ENCODE measurements around the gene NBPF4. TPM values are rescaled to one million over a fixed set of nuclear protein-coding genes. Genes with fewer than 3 reads are reported as not detected.

The NBPF4 gene
- total RNA-seq, 3 donors from 2014 or later: 0.33 TPM; not detected in 2

- intact Hi-C loops (cut with DNase I; ENCODE audit: low total_unique reads): no loop called here
- no peaks in the 10 kb centered on the region for H3K27me3 ChIP-seq
- H3K9me3 ChIP-seq: no peaks in the 10 kb centered on the region
- TF ChIP-seq POLR2A (IDR thresholded peaks at IDR 0.05) (no peak), POLR2AphosphoS5 (IDR thresholded peaks at IDR 0.05) (peak; percentile 6 to 58 (median 42)), CTCF (IDR thresholded peaks at IDR 0.05) (no peak)
- no peaks in the 10 kb centered on the region for H3K36me3 ChIP-seq
- H3K4me1 ChIP-seq: peaks cover 0 to 6% of the 10 kb centered on the region in 2 donors
- peak within 1 kb of the TSS; percentile 90 to 91 for H3K27ac ChIP-seq
- peak; percentile 63 to 74 for DNase-seq (ENCODE audit: low spot score in 2 of 2)
- peak within 1 kb of the TSS; percentile 84 to 92 (median 85) for H3K4me3 ChIP-seq
Observed at GRCh38 chr1:108199781-108200686, 43.8 kb downstream of the NBPF4 start, which contains the start of gene SLC25A24. TSS of gene SLC25A24 (minus strand) at chr1:108200343. CDS start at chr1:108200138, 205 bp downstream.

- TF ChIP-seq CTCF (IDR thresholded peaks at IDR 0.05) (no peak), POLR2A (IDR thresholded peaks at IDR 0.05) (no peak), POLR2AphosphoS5 (IDR thresholded peaks at IDR 0.05) (no peak)
- Histone ChIP-seq H3K36me3 (no peaks in the 10 kb centered on the region), H3K27ac (peak overlapping the region; percentile 90 to 91), H3K27me3 (no peaks in the 10 kb centered on the region), H3K4me3 (peak overlapping the region; percentile 84 to 92 (median 85)), H3K9me3 (no peaks in the 10 kb centered on the region), H3K4me1 (peaks cover 0 to 6% of the 10 kb centered on the region in 2 donors)
- no peak for DNase-seq (ENCODE audit: low spot score in 2 of 2)
- intact Hi-C loops (cut with DNase I; ENCODE audit: low total_unique reads): no loop called here
Observed at GRCh38 chr1:108199201-108199691, 44.6 kb downstream of the NBPF4 start.

- TF ChIP-seq POLR2AphosphoS5 (IDR thresholded peaks at IDR 0.05) (no peak), POLR2A (IDR thresholded peaks at IDR 0.05) (no peak), CTCF (IDR thresholded peaks at IDR 0.05) (no peak)
- Histone ChIP-seq H3K9me3 (no peaks in the 10 kb centered on the region), H3K4me3 (no peak overlapping the region), H3K36me3 (no peaks in the 10 kb centered on the region), H3K4me1 (peaks cover 0 to 6% of the 10 kb centered on the region in 2 donors), H3K27me3 (no peaks in the 10 kb centered on the region), H3K27ac (no peak overlapping the region)
- DNase-seq (ENCODE audit: low spot score in 2 of 2): no peak
- intact Hi-C loops (cut with DNase I; ENCODE audit: low total_unique reads): no loop called here
Observed at GRCh38 chr1:108194051-108194450, 49.8 kb downstream of the NBPF4 start.

- intact Hi-C loops (cut with DNase I; ENCODE audit: low total_unique reads): no loop called here
- no peak for DNase-seq (ENCODE audit: low spot score in 2 of 2)
- peaks cover 0 to 3% of the 10 kb centered on the region in 2 donors for H3K4me1 ChIP-seq
- H3K27me3 ChIP-seq: no peaks in the 10 kb centered on the region
- no peak overlapping the region for H3K27ac ChIP-seq
- no peaks in the 10 kb centered on the region for H3K9me3 ChIP-seq
- no peak for TF ChIP-seq POLR2AphosphoS5 (IDR thresholded peaks at IDR 0.05)
- H3K4me3 ChIP-seq: no peak overlapping the region
- no peaks in the 10 kb centered on the region for H3K36me3 ChIP-seq
Observed at GRCh38 chr1:108193333-108193732, 50.5 kb downstream of the NBPF4 start.

- intact Hi-C loops (cut with DNase I; ENCODE audit: low total_unique reads): no loop called here
- no peak for TF ChIP-seq POLR2AphosphoS5 (IDR thresholded peaks at IDR 0.05)
- TF ChIP-seq CTCF (IDR thresholded peaks at IDR 0.05): no peak
- no peak for TF ChIP-seq POLR2A (IDR thresholded peaks at IDR 0.05)
- H3K9me3 ChIP-seq: no peaks in the 10 kb centered on the region
- no peaks in the 10 kb centered on the region for H3K4me1 ChIP-seq
- H3K36me3 ChIP-seq: no peaks in the 10 kb centered on the region
- no peak for DNase-seq (ENCODE audit: low spot score in 2 of 2)
- H3K4me3 ChIP-seq: no peak overlapping the region
- no peaks in the 10 kb centered on the region for H3K27me3 ChIP-seq
- no peak overlapping the region for H3K27ac ChIP-seq
Observed at GRCh38 chr1:108192581-108192980, 51.3 kb downstream of the NBPF4 start.
